ENCODE data around the gene DAND5. TPM values are rescaled to one million over a fixed set of nuclear protein-coding genes. Genes with fewer than 3 reads are reported as not detected.

Gene DAND5
- total RNA-seq, 1 experiment from 2014 or later, result 0.21 TPM

DNA sequence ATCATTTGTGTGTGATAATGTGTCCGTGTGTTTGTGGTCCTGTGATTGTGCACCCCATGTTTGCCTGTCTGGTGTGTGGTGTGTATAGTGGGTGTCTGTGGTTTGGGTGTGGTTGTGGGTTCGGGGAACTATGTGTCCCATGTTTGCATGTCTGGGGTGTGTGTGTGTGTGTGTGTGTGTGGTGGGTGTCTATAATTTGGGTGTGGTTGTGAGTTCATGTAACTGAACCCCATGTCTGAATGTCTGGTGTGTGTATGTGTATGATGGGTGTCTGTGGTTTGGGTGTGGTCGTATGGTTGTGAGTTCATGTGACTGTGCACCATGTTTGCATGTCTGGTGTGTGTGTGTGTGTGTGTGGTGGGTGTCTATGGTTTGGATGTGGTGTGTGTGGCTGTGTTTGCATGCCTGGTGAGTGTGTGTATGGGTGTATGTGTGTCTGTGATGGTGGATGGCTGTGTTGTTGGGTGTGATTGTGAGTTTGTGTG, 14.8 kb downstream of the DAND5 start:
- no peak overlapping the region for H3K4me3 Mint-ChIP-seq (ENCODE audit: low read depth, unreplicated experiment)
- no peaks in the 10 kb centered on the region for H3K9me3 Mint-ChIP-seq (ENCODE audit: low read depth, unreplicated experiment)
- H3K4me1 Mint-ChIP-seq (ENCODE audit: low read depth, unreplicated experiment), result no peaks in the 10 kb centered on the region
- CTCF ChIA-PET, result interaction anchor here (1.0 to 2.1 kb wide), 4 partner anchors 76 to 110 kb away, joined by 3 to 28 read pairs (median 8); no protein-coding TSS in a partner anchor
- intact Hi-C loops (cut with micrococcal nuclease; ENCODE audit: unreplicated experiment), result no loop called here
- BruUV-seq (replicated peaks), result no TSS peak
- peaks cover 11% of the 10 kb centered on the region for H3K36me3 Mint-ChIP-seq (ENCODE audit: insufficient read depth, unreplicated experiment)
- H3K27ac Mint-ChIP-seq (ENCODE audit: unreplicated experiment), result no peak overlapping the region
- DNase-seq, result no peak
- TF ChIP-seq, protein P1, sequence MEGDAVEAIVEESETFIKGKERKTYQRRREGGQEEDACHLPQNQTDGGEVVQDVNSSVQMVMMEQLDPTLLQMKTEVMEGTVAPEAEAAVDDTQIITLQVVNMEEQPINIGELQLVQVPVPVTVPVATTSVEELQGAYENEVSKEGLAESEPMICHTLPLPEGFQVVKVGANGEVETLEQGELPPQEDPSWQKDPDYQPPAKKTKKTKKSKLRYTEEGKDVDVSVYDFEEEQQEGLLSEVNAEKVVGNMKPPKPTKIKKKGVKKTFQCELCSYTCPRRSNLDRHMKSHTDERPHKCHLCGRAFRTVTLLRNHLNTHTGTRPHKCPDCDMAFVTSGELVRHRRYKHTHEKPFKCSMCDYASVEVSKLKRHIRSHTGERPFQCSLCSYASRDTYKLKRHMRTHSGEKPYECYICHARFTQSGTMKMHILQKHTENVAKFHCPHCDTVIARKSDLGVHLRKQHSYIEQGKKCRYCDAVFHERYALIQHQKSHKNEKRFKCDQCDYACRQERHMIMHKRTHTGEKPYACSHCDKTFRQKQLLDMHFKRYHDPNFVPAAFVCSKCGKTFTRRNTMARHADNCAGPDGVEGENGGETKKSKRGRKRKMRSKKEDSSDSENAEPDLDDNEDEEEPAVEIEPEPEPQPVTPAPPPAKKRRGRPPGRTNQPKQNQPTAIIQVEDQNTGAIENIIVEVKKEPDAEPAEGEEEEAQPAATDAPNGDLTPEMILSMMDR (IDR thresholded peaks at IDR 0.05; ENCODE audit: unreplicated experiment), result no peak
- H3K27me3 Mint-ChIP-seq (ENCODE audit: unreplicated experiment), result no peaks in the 10 kb centered on the region

DNA sequence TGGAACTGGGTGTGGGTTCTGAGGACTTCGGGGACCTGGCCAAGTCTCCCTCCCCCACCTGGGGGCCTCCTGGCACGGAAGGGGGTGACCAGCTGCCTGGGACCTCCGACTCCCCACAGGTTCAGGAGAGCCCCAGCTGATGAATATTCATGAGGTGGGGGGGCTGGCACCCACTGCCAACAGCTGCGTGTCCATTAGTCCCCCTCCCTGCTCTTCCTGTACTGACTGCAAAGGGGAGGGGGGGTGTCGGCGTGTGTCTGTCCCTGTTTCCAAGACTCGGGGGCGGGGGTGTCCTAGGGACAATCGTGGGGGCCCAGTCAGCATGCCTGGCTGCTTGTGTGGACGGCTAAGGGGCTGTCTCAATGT, 15.3 kb downstream of the DAND5 start:
- DNase-seq, result no peak
- Mint-ChIP-seq H3K27ac (ENCODE audit: unreplicated experiment) (peak overlapping the region; percentile 11), H3K9me3 (ENCODE audit: low read depth, unreplicated experiment) (no peaks in the 10 kb centered on the region), H3K4me3 (ENCODE audit: low read depth, unreplicated experiment) (no peak overlapping the region), H3K27me3 (ENCODE audit: unreplicated experiment) (no peaks in the 10 kb centered on the region), H3K36me3 (ENCODE audit: insufficient read depth, unreplicated experiment) (peaks cover 11% of the 10 kb centered on the region), H3K4me1 (ENCODE audit: low read depth, unreplicated experiment) (no peaks in the 10 kb centered on the region)
- TF ChIP-seq, protein P1 (IDR thresholded peaks at IDR 0.05; ENCODE audit: unreplicated experiment), result no peak
- CTCF ChIA-PET, result interaction anchor here (0.6 to 2.1 kb wide), 8 partner anchors 44 to 269 kb away, joined by 3 to 28 read pairs (median 4); no protein-coding TSS in a partner anchor
- intact Hi-C loops (cut with micrococcal nuclease; ENCODE audit: unreplicated experiment), result loop anchor here (5.0 kb wide), 1 partner anchor 43 kb away; no protein-coding TSS in a partner anchor
- no TSS peak for BruUV-seq (replicated peaks)

DNA sequence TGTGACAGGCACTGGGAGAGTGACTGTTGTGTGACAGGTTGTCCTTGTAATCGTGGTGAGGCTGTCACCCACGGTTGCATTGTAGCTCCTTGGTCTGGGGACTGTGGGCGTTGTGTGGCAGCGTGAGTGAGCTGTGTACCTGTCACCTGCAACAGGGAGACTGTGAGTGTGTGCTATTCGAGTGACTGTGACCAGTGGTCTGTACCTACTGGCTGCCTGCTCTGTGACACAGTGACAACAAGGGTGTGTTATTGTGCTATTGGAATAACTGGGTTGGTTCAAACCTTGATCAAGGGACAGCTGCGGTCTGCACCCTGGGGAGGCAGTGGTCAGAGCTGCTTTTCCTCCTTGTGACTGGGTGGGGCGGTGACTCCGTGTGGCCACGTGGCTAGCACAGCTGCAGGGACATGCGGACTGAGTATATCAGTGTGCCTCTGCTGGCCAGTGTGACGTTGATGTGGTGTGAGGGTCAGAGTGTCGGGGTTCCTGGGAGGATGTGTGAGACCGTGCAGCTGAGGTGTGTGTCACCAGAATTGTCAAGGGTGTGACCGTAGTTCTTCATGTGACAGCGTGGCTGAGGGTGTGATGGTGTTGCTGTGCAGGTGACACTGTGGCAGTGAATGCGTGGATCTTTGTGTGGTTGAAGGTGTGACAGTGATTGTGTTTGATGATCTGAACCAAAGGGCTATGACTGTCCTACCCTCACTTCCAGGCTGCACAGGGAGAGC, 15.8 kb downstream of the DAND5 start:
- CTCF ChIA-PET, result interaction anchor here (0.6 to 2.1 kb wide), 9 partner anchors 43 to 268 kb away, joined by 3 to 28 read pairs (median 4); no protein-coding TSS in a partner anchor
- DNase-seq, result peak; percentile 82
- Mint-ChIP-seq H3K36me3 (ENCODE audit: insufficient read depth, unreplicated experiment) (peaks cover 11% of the 10 kb centered on the region), H3K4me1 (ENCODE audit: low read depth, unreplicated experiment) (no peaks in the 10 kb centered on the region), H3K27me3 (ENCODE audit: unreplicated experiment) (no peaks in the 10 kb centered on the region), H3K27ac (ENCODE audit: unreplicated experiment) (peak overlapping the region; percentile 11), H3K9me3 (ENCODE audit: low read depth, unreplicated experiment) (no peaks in the 10 kb centered on the region), H3K4me3 (ENCODE audit: low read depth, unreplicated experiment) (peak overlapping the region; percentile 28)
- BruUV-seq (replicated peaks), result no TSS peak
- TF ChIP-seq, protein P1 (IDR thresholded peaks at IDR 0.05; ENCODE audit: unreplicated experiment), result no peak
- intact Hi-C loops (cut with micrococcal nuclease; ENCODE audit: unreplicated experiment), result loop anchor here (5.0 kb wide), 1 partner anchor 42 kb away; no protein-coding TSS in a partner anchor

DNA sequence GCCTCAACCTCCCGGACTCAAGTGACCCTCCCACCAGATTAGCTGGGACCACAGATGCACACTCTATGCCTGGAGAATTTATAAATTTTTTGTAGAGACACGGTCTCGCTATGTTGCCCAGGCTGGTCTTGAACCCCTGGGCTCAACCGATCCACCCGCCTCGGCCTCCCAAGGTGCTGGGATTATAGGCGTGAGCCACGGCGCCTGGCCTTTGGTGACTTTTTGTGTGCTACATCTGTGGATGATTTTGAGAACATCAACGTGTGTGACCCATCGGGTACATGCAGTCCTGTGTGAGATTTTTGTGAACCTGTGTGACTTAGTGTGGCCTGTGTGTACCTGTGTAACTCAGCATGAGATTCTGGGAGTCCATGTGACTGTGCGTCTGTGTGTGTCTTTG, 17.4 kb downstream of the DAND5 start:
- TF ChIP-seq, protein P1 (IDR thresholded peaks at IDR 0.05; ENCODE audit: unreplicated experiment), result no peak
- no peak overlapping the region for H3K4me3 Mint-ChIP-seq (ENCODE audit: low read depth, unreplicated experiment)
- DNase-seq, result no peak
- no peak overlapping the region for H3K27ac Mint-ChIP-seq (ENCODE audit: unreplicated experiment)
- H3K27me3 Mint-ChIP-seq (ENCODE audit: unreplicated experiment), result no peaks in the 10 kb centered on the region
- no peaks in the 10 kb centered on the region for H3K4me1 Mint-ChIP-seq (ENCODE audit: low read depth, unreplicated experiment)
- CTCF ChIA-PET, result no interaction called here
- no TSS peak for BruUV-seq (replicated peaks)
- peaks cover 11% of the 10 kb centered on the region for H3K36me3 Mint-ChIP-seq (ENCODE audit: insufficient read depth, unreplicated experiment)
- intact Hi-C loops (cut with micrococcal nuclease; ENCODE audit: unreplicated experiment), result loop anchor here (5.0 kb wide), 1 partner anchor 41 kb away; no protein-coding TSS in a partner anchor
- no peaks in the 10 kb centered on the region for H3K9me3 Mint-ChIP-seq (ENCODE audit: low read depth, unreplicated experiment)

Measured in Calu3 (cell line).